Spleen (tissue), 11 donors: ENCODE measurements around the gene BEST3. TPM values are rescaled to one million over a fixed set of nuclear protein-coding genes. Genes with fewer than 3 reads are reported as not detected.

ENCODE experiments used
- DNase-seq: peaks from one replicate; pipeline ENCODE4 v3.0.0-alpha.2; 2020
- H3K27ac ChIP-seq, 8 donors: fragments of 200-600 bp; sonication (generic) in 7 of 8; 1 replicate in 4 of 8; 2 replicates in 4 of 8; pipeline versions ENCODE4 v1.5.0 to v1.8.0; 2016 to 2021; ENCODE audit warnings: inconsistent platforms in 4 of 8, mild to moderate bottlenecking in 4 of 8, moderate library complexity in 1 of 8
- H3K27me3 ChIP-seq, 7 donors: fragments of 200-600 bp; sonication (generic) in 6 of 7; replicated peaks in 1 of 7; 1 replicate in 4 of 7; 2 replicates in 3 of 7; pipeline versions ENCODE4 v1.5.0 to v1.8.0; 2016 to 2021; ENCODE audit warnings: inconsistent platforms in 3 of 7, mild to moderate bottlenecking in 1 of 7
- H3K36me3 ChIP-seq, 6 donors: fragments of 200-600 bp; sonication (generic) in 5 of 6; 1 replicate in 4 of 6; 2 replicates in 2 of 6; pipeline versions ENCODE4 v1.5.0 to v1.8.0; 2016 to 2021; ENCODE audit warnings: inconsistent platforms in 2 of 6
- H3K4me1 ChIP-seq, 6 donors: fragments of 200-600 bp; sonication (generic) in 5 of 6; 1 replicate in 3 of 6; 2 replicates in 3 of 6; pipeline versions ENCODE4 v1.5.0 to v1.8.0; 2016 to 2021; ENCODE audit warnings: inconsistent platforms in 3 of 6
- H3K4me3 ChIP-seq, 8 donors: fragments of 200-600 bp; sonication (generic) in 7 of 8; 1 replicate in 4 of 8; 2 replicates in 4 of 8; pipeline versions ENCODE4 v1.5.0 to v1.8.0; 2016 to 2021; ENCODE audit warnings: inconsistent platforms in 4 of 8, mild to moderate bottlenecking in 4 of 8, moderate library complexity in 2 of 8
- H3K9me3 ChIP-seq, 8 donors: fragments of 200-600 bp; sonication (generic) in 7 of 8; 1 replicate in 4 of 8; 2 replicates in 4 of 8; pipeline versions ENCODE4 v1.5.0 to v1.8.0; 2016 to 2021; ENCODE audit warnings: inconsistent platforms in 4 of 8
- POLR2A ChIP-seq, 3 donors: fragments of 450-650 bp; IDR thresholded peaks; one replicate each; pipeline ENCODE4 v1.5.1; 2017; ENCODE audit warnings: antibody characterized with exemption in 3 of 3, mild to moderate bottlenecking in 1 of 3
- POLR2AphosphoS5 ChIP-seq, 3 donors: sonication (generic); formaldehyde crosslinking; IDR thresholded peaks; one replicate each; pipeline ENCODE4 v1.5.1; 2017; ENCODE audit warnings: antibody characterized with exemption in 3 of 3
- WGBS, 5 donors: extraction: QIAGEN DNeasy Blood & Tissue Kit in 3 of 5; methylation state at CpG; one replicate each; pipeline versions ENCODE4 v1.1.5 to v1.1.7; 2013 to 2018; 5-methylcytosine and 5-hydroxymethylcytosine counted together
- intact Hi-C: fragments of 100-400 bp; cut with DNase I; formaldehyde crosslinking; loops from one replicate; pipeline ENCODE4 v1.15.0; 2023; ENCODE audit warnings: low total_unique reads
- polyA plus RNA-seq, 3 donors: library from polyadenylated mRNA; stranded (reverse); fragments of 200-250 nt; gene quantifications; one replicate each; pipeline ENCODE4 v1.2.1, GENCODE V29; 2013
- total RNA-seq, 7 donors: library from RNA; depleted of rRNA in 3 of 7; stranded (reverse); fragments of >200 nt in 3 of 7; fragmentation: NEBNext Ultra II Directional in 4 of 7; extraction: Animal tissue kit (Norgen Biotek cat#: 25700) in 4 of 7; gene quantifications; one replicate each; pipeline versions ENCODE4 v1.1.0 to v1.2.1, GENCODE V29; 2016 to 2021
- TF ChIP-seq, protein P1 (sequence below), 11 experiments: fragments of 200-600 bp in 7 of 11; fragments of 450-650 bp in 4 of 11; sonication (generic) in 4 of 11; IDR thresholded peaks in 8 of 11; conservative IDR thresholded peaks in 3 of 11; 1 replicate in 7 of 11; 2 replicates in 4 of 11; pipeline versions ENCODE4 v1.4.0 to v1.8.0; 2016 to 2021; ENCODE audit warnings: antibody characterized with exemption in 11 of 11, inconsistent platforms in 4 of 11, mild to moderate bottlenecking in 1 of 11
- donor health status: healthy with polysubstance abuse.
- donor health status: DM: no; HTN: no; CAD: no; lungs with moderate emphysema.
- donor health status: DM: no; HTN: no; CAD: no.
- donor health status: Bipolar disorder and iron deficiency.
- donor health status: healthy.
- donor health status: DM: no; HTN: no; CAD: no.
- donor health status: DM: yes; HTN: yes; CAD: no.

Gene BEST3
- total and polyA plus RNA-seq, 10 donors: 0.14 TPM; not detected in 9

DNA sequence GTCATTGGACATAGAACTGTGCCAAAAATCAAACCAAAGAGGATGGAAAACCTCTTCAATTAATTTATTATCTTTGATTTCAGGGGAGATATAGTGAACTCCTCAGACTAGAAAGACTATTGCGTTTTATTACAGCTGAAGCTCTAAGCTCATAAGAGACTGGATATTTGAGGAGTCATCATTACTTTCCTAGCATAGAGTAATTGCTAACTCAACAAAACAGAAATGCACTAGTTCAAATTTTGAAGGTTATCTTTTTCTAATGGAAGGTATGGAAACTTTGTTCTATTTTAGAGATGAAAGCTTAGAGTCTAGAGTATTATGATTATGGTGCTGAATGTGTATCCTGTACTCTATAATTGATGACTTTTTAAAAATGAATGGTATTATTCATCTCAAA lies 5.3 kb upstream of the BEST3 start:
- TF ChIP-seq, protein P1, sequence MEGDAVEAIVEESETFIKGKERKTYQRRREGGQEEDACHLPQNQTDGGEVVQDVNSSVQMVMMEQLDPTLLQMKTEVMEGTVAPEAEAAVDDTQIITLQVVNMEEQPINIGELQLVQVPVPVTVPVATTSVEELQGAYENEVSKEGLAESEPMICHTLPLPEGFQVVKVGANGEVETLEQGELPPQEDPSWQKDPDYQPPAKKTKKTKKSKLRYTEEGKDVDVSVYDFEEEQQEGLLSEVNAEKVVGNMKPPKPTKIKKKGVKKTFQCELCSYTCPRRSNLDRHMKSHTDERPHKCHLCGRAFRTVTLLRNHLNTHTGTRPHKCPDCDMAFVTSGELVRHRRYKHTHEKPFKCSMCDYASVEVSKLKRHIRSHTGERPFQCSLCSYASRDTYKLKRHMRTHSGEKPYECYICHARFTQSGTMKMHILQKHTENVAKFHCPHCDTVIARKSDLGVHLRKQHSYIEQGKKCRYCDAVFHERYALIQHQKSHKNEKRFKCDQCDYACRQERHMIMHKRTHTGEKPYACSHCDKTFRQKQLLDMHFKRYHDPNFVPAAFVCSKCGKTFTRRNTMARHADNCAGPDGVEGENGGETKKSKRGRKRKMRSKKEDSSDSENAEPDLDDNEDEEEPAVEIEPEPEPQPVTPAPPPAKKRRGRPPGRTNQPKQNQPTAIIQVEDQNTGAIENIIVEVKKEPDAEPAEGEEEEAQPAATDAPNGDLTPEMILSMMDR (IDR thresholded peaks at IDR 0.05 in 8 of 11, conservative IDR thresholded peaks at IDR 0.05 in 3 of 11): no peak
- TF ChIP-seq POLR2A (IDR thresholded peaks at IDR 0.05) (no peak), POLR2AphosphoS5 (IDR thresholded peaks at IDR 0.05) (no peak)
- intact Hi-C loops: no loop called here
- peaks cover 0 to 5% (median 0%) of the 10 kb centered on the region in 8 donors for H3K9me3 ChIP-seq
- no peak overlapping the region for H3K4me3 ChIP-seq
- H3K36me3 ChIP-seq: no peaks in the 10 kb centered on the region
- no peaks in the 10 kb centered on the region for H3K27me3 ChIP-seq
- H3K4me1 ChIP-seq: no peaks in the 10 kb centered on the region
- DNase-seq: no peak
- WGBS, 5 donors: 0% methylated on average over 1 of the region's 1 CpG
- no peak overlapping the region for H3K27ac ChIP-seq

DNA sequence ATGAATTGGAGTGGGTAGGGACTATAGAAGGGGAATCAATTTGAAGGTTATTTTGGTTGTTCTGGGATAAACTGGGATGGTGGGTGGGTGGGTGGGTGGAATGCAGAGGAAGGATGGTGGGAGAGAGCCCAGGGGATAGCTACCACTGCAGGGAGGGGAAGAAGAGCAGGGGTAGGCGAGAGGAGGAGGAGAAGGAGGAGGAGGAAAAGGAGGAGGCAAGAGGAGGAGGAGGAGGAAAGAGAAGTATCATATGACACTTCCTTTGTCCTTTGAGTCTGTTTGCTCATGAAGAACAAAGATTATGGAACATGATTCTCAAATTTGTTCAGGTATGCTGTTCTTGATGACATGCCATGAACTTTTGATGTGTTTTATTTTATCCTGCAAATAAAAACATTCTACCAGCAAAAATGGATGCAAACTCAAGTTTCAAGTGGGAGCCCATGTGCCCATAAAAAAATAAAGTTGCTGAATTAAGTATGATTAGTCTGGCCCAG lies 4.1 kb upstream of the BEST3 start:
- Histone ChIP-seq H3K4me1 (no peaks in the 10 kb centered on the region), H3K27ac (no peak overlapping the region), H3K4me3 (no peak overlapping the region), H3K36me3 (no peaks in the 10 kb centered on the region), H3K9me3 (no peaks in the 10 kb centered on the region), H3K27me3 (no peaks in the 10 kb centered on the region)
- 47 to 88% (median 64%) methylated on average over 1 of the region's 1 CpG for WGBS, 5 donors
- TF ChIP-seq POLR2A (IDR thresholded peaks at IDR 0.05) (no peak), POLR2AphosphoS5 (IDR thresholded peaks at IDR 0.05) (no peak)
- TF ChIP-seq, protein P1 (IDR thresholded peaks at IDR 0.05 in 8 of 11, conservative IDR thresholded peaks at IDR 0.05 in 3 of 11): no peak
- intact Hi-C loops: no loop called here
- no peak for DNase-seq

DNA sequence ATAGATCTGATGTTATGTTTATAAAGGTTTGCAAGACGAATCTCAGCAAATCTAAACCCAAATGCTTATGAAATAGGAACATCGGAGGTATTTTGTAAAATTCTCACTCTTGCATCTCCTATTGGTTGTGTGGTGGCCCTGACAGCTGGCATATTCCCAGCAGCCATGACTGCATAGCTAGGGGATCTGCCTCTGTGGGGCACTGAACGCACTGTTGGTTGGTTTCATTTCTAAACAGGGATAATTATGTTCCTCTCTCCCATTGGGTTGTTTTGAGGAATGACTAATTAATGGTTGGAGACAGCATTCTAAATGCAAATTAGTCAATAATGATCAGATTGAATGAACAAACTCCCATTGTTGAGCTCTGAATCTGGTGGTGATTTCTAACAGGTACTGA lies 2.7 kb upstream of the BEST3 start:
- TF ChIP-seq, protein P1 (IDR thresholded peaks at IDR 0.05 in 8 of 11, conservative IDR thresholded peaks at IDR 0.05 in 3 of 11): no peak
- TF ChIP-seq POLR2AphosphoS5 (IDR thresholded peaks at IDR 0.05): no peak
- no peak for TF ChIP-seq POLR2A (IDR thresholded peaks at IDR 0.05)
- no peak for DNase-seq
- intact Hi-C loops: no loop called here
- no peak overlapping the region for H3K27ac ChIP-seq
- no peaks in the 10 kb centered on the region for H3K27me3 ChIP-seq
- H3K4me3 ChIP-seq: no peak overlapping the region
- 83 to 91% (median 89%) methylated on average over 3 of the region's 3 CpGs for WGBS, 5 donors
- H3K9me3 ChIP-seq: no peaks in the 10 kb centered on the region
- no peaks in the 10 kb centered on the region for H3K36me3 ChIP-seq
- H3K4me1 ChIP-seq: no peaks in the 10 kb centered on the region

DNA sequence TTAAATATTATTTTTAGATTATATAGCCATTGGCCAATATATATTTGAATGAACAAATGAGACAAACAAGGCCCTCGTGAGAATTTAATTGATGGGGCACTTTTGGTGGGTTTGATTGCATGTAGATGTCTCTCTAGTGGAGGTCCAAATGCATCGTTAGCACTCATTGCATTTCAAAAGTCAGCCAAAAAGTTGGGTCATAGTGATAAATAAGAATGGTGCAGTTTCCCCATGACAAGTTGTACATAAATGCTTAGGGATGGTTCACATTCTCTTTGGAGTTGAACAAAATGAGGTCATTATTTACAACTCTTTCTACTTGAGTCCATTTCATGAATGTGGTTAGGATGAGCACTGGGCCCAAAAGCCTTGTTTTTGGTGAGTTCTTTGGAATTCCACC lies 1.0 kb downstream of the BEST3 start:
- Histone ChIP-seq H3K27ac (no peak overlapping the region), H3K36me3 (no peaks in the 10 kb centered on the region), H3K9me3 (no peaks in the 10 kb centered on the region), H3K4me1 (no peaks in the 10 kb centered on the region), H3K27me3 (peaks cover 0 to 11% (median 0%) of the 10 kb centered on the region in 7 donors), H3K4me3 (no peak overlapping the region)
- TF ChIP-seq POLR2A (IDR thresholded peaks at IDR 0.05) (no peak), POLR2AphosphoS5 (IDR thresholded peaks at IDR 0.05) (no peak)
- TF ChIP-seq, protein P1 (IDR thresholded peaks at IDR 0.05 in 8 of 11, conservative IDR thresholded peaks at IDR 0.05 in 3 of 11): no peak
- intact Hi-C loops: no loop called here
- no peak for DNase-seq
- 73 to 97% (median 92%) methylated on average over 2 of the region's 2 CpGs for WGBS, 5 donors
